ENCODE data around the gene HPCAL1. TPM values are rescaled to one million over a fixed set of nuclear protein-coding genes. Genes with fewer than 3 reads are reported as not detected.

The HPCAL1 gene
- total and polyA plus RNA-seq, 2 experiments from 2014 or later = 58.9 to 65.4 TPM

GRCh38 chr2:10357193-10358169 lies 54.8 kb downstream of the HPCAL1 start:
- Histone ChIP-seq H3K9me2 (ENCODE audit: insufficient read depth) (no peaks in the 10 kb centered on the region), H3K4me2 (ENCODE audit: unreplicated experiment) (no peak overlapping the region), H3K79me2 (ENCODE audit: insufficient read depth) (peaks cover 11% of the 10 kb centered on the region), H3K36me3 (ENCODE audit: low read depth) (no peaks in the 10 kb centered on the region), H3K9ac (no peak overlapping the region), H3K4me1 (ENCODE audit: insufficient read depth) (no peaks in the 10 kb centered on the region), H4K20me1 (ENCODE audit: insufficient read depth) (no peaks in the 10 kb centered on the region), H3F3A (ENCODE audit: insufficient read depth) (no peaks in the 10 kb centered on the region), H3K4me3 (no peak overlapping the region), H2AFZ (no peak overlapping the region), H3K27me3 (replicated peaks; ENCODE audit: insufficient read depth) (no peaks in the 10 kb centered on the region), H3K27ac (no peak overlapping the region), H3K9me3 (ENCODE audit: low read depth) (no peaks in the 10 kb centered on the region)
- no peak for TF ChIP-seq EZH2 (IDR thresholded peaks at IDR 0.05; ENCODE audit: insufficient read depth, poor library complexity, severe bottlenecking)
- TF ChIP-seq EZH2phosphoT487 (IDR thresholded peaks at IDR 0.05; ENCODE audit: insufficient read depth, low read depth) = no peak
- in situ Hi-C loops (cut with MboI) = no loop called here
- WGBS, 2 experiments (ENCODE audit: low coverage in 1 of 2, low lambda C conversion rate in 2 of 2, missing lambda C conversion rate in 2 of 2) = 94% methylated on average over 24 of the region's 24 CpGs
- no peak for DNase-seq

GRCh38 chr2:10359246-10359645 lies 56.5 kb downstream of the HPCAL1 start:
- Histone ChIP-seq H3K36me3 (ENCODE audit: low read depth) (no peaks in the 10 kb centered on the region), H3K4me3 (no peak overlapping the region), H3F3A (ENCODE audit: insufficient read depth) (no peaks in the 10 kb centered on the region), H4K20me1 (ENCODE audit: insufficient read depth) (no peaks in the 10 kb centered on the region), H3K9me2 (ENCODE audit: insufficient read depth) (no peaks in the 10 kb centered on the region), H3K4me1 (ENCODE audit: insufficient read depth) (no peaks in the 10 kb centered on the region), H3K27me3 (replicated peaks; ENCODE audit: insufficient read depth) (no peaks in the 10 kb centered on the region), H3K9ac (no peak overlapping the region), H3K9me3 (ENCODE audit: low read depth) (no peaks in the 10 kb centered on the region), H3K79me2 (ENCODE audit: insufficient read depth) (peaks cover 11% of the 10 kb centered on the region), H2AFZ (no peak overlapping the region), H3K4me2 (ENCODE audit: unreplicated experiment) (no peak overlapping the region), H3K27ac (no peak overlapping the region)
- in situ Hi-C loops (cut with MboI) = no loop called here
- WGBS, 2 experiments (ENCODE audit: low coverage in 1 of 2, low lambda C conversion rate in 2 of 2, missing lambda C conversion rate in 2 of 2) = 92% methylated on average over 8 of the region's 8 CpGs
- DNase-seq = no peak
- TF ChIP-seq EZH2phosphoT487 (IDR thresholded peaks at IDR 0.05; ENCODE audit: insufficient read depth, low read depth) (no peak), EZH2 (IDR thresholded peaks at IDR 0.05; ENCODE audit: insufficient read depth, poor library complexity, severe bottlenecking) (no peak)

DNA sequence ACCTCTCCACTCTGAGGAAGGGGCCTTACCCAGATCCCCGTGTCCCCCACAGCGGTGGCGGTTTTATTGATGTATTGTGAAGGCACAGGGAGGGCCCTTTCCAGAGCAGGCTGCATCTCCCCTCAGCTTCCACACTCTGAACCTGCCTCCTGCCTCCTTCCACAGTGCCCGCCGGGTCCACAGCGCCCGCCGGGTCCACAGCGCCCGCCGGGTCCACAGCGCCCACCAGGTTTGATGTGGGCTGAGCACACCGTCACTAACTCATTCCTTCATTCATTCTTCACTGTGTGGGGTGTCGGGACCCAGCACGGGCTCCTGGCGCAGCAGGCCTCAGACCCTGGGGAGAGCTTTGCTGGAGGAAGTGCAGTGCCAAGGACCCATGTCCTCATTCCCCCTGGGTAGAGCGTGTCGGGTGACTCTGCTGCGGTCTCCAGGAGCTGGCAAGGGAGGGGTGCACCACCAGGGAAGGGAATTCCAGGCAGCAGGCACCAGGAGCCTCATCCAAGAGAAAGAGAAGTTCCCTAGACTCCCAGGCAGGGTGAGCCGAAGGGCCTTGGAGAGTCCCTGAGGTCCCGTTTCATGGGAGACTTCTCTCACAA lies 57.1 kb downstream of the HPCAL1 start:
- Histone ChIP-seq H4K20me1 (ENCODE audit: insufficient read depth) (no peaks in the 10 kb centered on the region), H3K9ac (no peak overlapping the region), H3K27me3 (replicated peaks; ENCODE audit: insufficient read depth) (no peaks in the 10 kb centered on the region), H3K4me2 (ENCODE audit: unreplicated experiment) (no peak overlapping the region), H3K4me1 (ENCODE audit: insufficient read depth) (no peaks in the 10 kb centered on the region), H3K27ac (no peak overlapping the region), H3F3A (ENCODE audit: insufficient read depth) (no peaks in the 10 kb centered on the region), H3K9me3 (ENCODE audit: low read depth) (no peaks in the 10 kb centered on the region), H3K36me3 (ENCODE audit: low read depth) (no peaks in the 10 kb centered on the region), H3K9me2 (ENCODE audit: insufficient read depth) (no peaks in the 10 kb centered on the region), H3K79me2 (ENCODE audit: insufficient read depth) (peaks cover 11% of the 10 kb centered on the region), H2AFZ (no peak overlapping the region), H3K4me3 (no peak overlapping the region)
- DNase-seq = no peak
- TF ChIP-seq EZH2phosphoT487 (IDR thresholded peaks at IDR 0.05; ENCODE audit: insufficient read depth, low read depth) = no peak
- no peak for TF ChIP-seq EZH2 (IDR thresholded peaks at IDR 0.05; ENCODE audit: insufficient read depth, poor library complexity, severe bottlenecking)
- in situ Hi-C loops (cut with MboI) = no loop called here
- WGBS, 2 experiments (ENCODE audit: low coverage in 1 of 2, low lambda C conversion rate in 2 of 2, missing lambda C conversion rate in 2 of 2) = 93 to 95% methylated on average over 20 to 21 of the region's 21 CpGs

- Histone ChIP-seq H3K79me2 (ENCODE audit: insufficient read depth) (peaks cover 9% of the 10 kb centered on the region), H3K9me3 (ENCODE audit: low read depth) (no peaks in the 10 kb centered on the region), H4K20me1 (ENCODE audit: insufficient read depth) (no peaks in the 10 kb centered on the region), H3F3A (ENCODE audit: insufficient read depth) (no peaks in the 10 kb centered on the region), H3K27ac (no peak overlapping the region), H3K4me1 (ENCODE audit: insufficient read depth) (no peaks in the 10 kb centered on the region), H2AFZ (no peak overlapping the region), H3K27me3 (replicated peaks; ENCODE audit: insufficient read depth) (no peaks in the 10 kb centered on the region), H3K9ac (no peak overlapping the region), H3K9me2 (ENCODE audit: insufficient read depth) (no peaks in the 10 kb centered on the region), H3K4me2 (ENCODE audit: unreplicated experiment) (no peak overlapping the region), H3K4me3 (no peak overlapping the region), H3K36me3 (ENCODE audit: low read depth) (no peaks in the 10 kb centered on the region)
- TF ChIP-seq EZH2phosphoT487 (IDR thresholded peaks at IDR 0.05; ENCODE audit: insufficient read depth, low read depth) (no peak), EZH2 (IDR thresholded peaks at IDR 0.05; ENCODE audit: insufficient read depth, poor library complexity, severe bottlenecking) (no peak)
- 97 to 99% methylated on average over 8 of the region's 8 CpGs for WGBS, 2 experiments (ENCODE audit: low coverage in 1 of 2, low lambda C conversion rate in 2 of 2, missing lambda C conversion rate in 2 of 2)
- DNase-seq = no peak
- in situ Hi-C loops (cut with MboI) = no loop called here
Observed at GRCh38 chr2:10360460-10360849, 57.8 kb downstream of the HPCAL1 start.
